GM20431 (cell line): ENCODE data around the gene ZNF536.

ENCODE experiments used
- in situ Hi-C: fragments of 300-500 bp; cut with MseI, MboI; formaldehyde crosslinking; loops from one replicate; pipeline ENCODE4 v1.15.0; 2020; ENCODE audit warnings: low sequenced_read_pairs; ENCODE audit not compliant: unreplicated experiment

The ZNF536 gene

GRCh38 chr19:30361107-30361447 lies 11.1 kb upstream of the ZNF536 start:
- in situ Hi-C loops: no loop called here

GRCh38 chr19:30361721-30362120 lies 10.5 kb upstream of the ZNF536 start:
- in situ Hi-C loops: no loop called here

- in situ Hi-C loops: no loop called here
Observed at GRCh38 chr19:30362156-30362754, 9.9 kb upstream of the ZNF536 start.

GRCh38 chr19:30363073-30363472 lies 9.1 kb upstream of the ZNF536 start:
- in situ Hi-C loops: no loop called here

GRCh38 chr19:30364866-30365800 lies 7.1 kb upstream of the ZNF536 start:
- in situ Hi-C loops: no loop called here

GRCh38 chr19:30366282-30366681 lies 5.9 kb upstream of the ZNF536 start:
- in situ Hi-C loops: no loop called here

- in situ Hi-C loops: no loop called here
Observed at GRCh38 chr19:30367006-30367405, 5.2 kb upstream of the ZNF536 start.

- in situ Hi-C loops: no loop called here
Observed at GRCh38 chr19:30367421-30367820, 4.8 kb upstream of the ZNF536 start.

- in situ Hi-C loops: no loop called here
Observed at GRCh38 chr19:30369833-30370232, 2.4 kb upstream of the ZNF536 start.

GRCh38 chr19:30371161-30371836 lies 885 bp upstream of the ZNF536 start:
- in situ Hi-C loops: no loop called here

GRCh38 chr19:30373593-30373992 lies 1.4 kb downstream of the ZNF536 start:
- in situ Hi-C loops: no loop called here

GRCh38 chr19:30374539-30374864 lies 2.3 kb downstream of the ZNF536 start:
- in situ Hi-C loops: no loop called here

- in situ Hi-C loops: no loop called here
Observed at GRCh38 chr19:30374865-30375552, 2.8 kb downstream of the ZNF536 start.

GRCh38 chr19:30375553-30376031 lies 3.4 kb downstream of the ZNF536 start:
- in situ Hi-C loops: no loop called here

GRCh38 chr19:30376272-30376671 lies 4.1 kb downstream of the ZNF536 start:
- in situ Hi-C loops: no loop called here

GRCh38 chr19:30376826-30377425 lies 4.7 kb downstream of the ZNF536 start:
- in situ Hi-C loops: no loop called here

- in situ Hi-C loops: no loop called here
Observed at GRCh38 chr19:30378701-30379100, 6.5 kb downstream of the ZNF536 start.

GRCh38 chr19:30379841-30380610 lies 7.8 kb downstream of the ZNF536 start:
- in situ Hi-C loops: no loop called here

- in situ Hi-C loops: no loop called here
Observed at GRCh38 chr19:30381366-30381765, 9.2 kb downstream of the ZNF536 start.
